Activated T-helper 17 cell treated with anti-CD3 and anti-CD28 coated beads, Interleukin-2, amount 50 U/mL, for 72 hours (primary cell): ENCODE results near the gene KLF4. TPM values are rescaled to one million over a fixed set of nuclear protein-coding genes. Genes with fewer than 3 reads are reported as not detected.
A peak's percentile ranks its signal among the peaks of the same experiment; 100 is the strongest.
"Not testable (repeated sequence)": the region's sequence is repeated elsewhere in the genome, so short reads cannot be mapped to it uniquely, and the experiment has no call there.

Source experiments
- ATAC-seq: fragments of 150-1000 bp; cut with Tn5 transposase; replicated peaks from 2 replicates; pipeline ENCODE4 v1.10.0; 2021; ENCODE audit warnings: mild to moderate bottlenecking, moderate library complexity
- H3K27ac Mint-ChIP-seq: one replicate; pipeline ENCODE4 v1.8.0; 2022; ENCODE audit warnings: mixed read lengths
- H3K27me3 Mint-ChIP-seq: one replicate; pipeline ENCODE4 v1.8.0; 2022; ENCODE audit warnings: mixed read lengths
- H3K36me3 Mint-ChIP-seq: one replicate; pipeline ENCODE4 v1.8.0; 2022; ENCODE audit warnings: low read depth, mild to moderate bottlenecking, mixed read lengths
- H3K4me1 Mint-ChIP-seq: one replicate; pipeline ENCODE4 v1.8.0; 2022; ENCODE audit warnings: mixed read lengths
- H3K4me3 Mint-ChIP-seq: one replicate; pipeline ENCODE4 v1.8.0; 2022; ENCODE audit warnings: mild to moderate bottlenecking, mixed read lengths
- H3K9me3 Mint-ChIP-seq: one replicate; pipeline ENCODE4 v1.8.0; 2022; ENCODE audit warnings: mixed read lengths
- total RNA-seq, 2 donors: library from RNA; stranded (reverse); gene quantifications; one replicate each; pipeline ENCODE4 v1.2.3, GENCODE V29; 2022

Gene KLF4
- under 1 TPM; 0.19 to 0.48 TPM for total RNA-seq

GRCh38 chr9:107489687-107490605 is at the start of gene KLF4:
TSS of gene KLF4 (minus strand) at chr9:107489769. CDS start at chr9:107489172, 597 bp downstream.
- peak within 1 kb of the TSS; percentile 73 for H3K4me3 Mint-ChIP-seq
- no peak within 1 kb of the TSS for H3K27ac Mint-ChIP-seq
- H3K36me3 Mint-ChIP-seq: no peaks in the 10 kb centered on the region
- no peaks in the 10 kb centered on the region for H3K9me3 Mint-ChIP-seq
- H3K27me3 Mint-ChIP-seq: peaks cover 44% of the 10 kb centered on the region
- ATAC-seq: peak; percentile 78
- no peaks in the 10 kb centered on the region for H3K4me1 Mint-ChIP-seq

- no peak for ATAC-seq
- Mint-ChIP-seq H3K4me3 (no peak overlapping the region), H3K4me1 (no peaks in the 10 kb centered on the region), H3K9me3 (no peaks in the 10 kb centered on the region), H3K27me3 (no peaks in the 10 kb centered on the region), H3K27ac (no peak overlapping the region), H3K36me3 (no peaks in the 10 kb centered on the region)
Observed at GRCh38 chr9:107536462-107536861, 46.9 kb upstream of the KLF4 start.

DNA sequence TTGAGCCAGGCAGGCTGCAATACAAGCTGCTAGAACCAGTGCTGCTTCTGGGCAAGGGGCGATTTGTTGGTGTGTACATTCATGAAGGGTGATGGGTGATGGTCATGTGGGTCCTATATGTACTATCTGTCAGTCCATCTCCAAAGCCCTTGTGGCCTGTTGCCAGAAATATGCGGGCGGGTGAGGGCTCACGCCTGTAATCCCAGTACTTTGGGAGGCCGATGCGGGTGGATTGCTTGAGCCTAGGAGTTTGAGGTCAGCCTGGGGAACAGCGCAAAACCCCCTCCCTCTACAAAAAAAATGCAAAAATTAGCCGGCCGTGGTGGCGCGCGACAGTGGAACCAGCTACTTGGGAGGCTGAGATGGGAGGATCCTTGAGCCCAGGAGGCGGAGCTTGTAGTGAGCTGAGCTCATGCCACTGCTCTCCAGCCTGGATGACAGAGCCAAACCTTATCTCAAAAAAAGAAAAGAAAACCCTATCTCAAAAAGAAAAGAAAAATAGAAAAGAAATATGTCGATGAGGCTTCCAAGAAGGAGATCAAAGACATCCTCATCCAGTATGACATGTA is 45.0 kb upstream of the KLF4 start:
- ATAC-seq: no peak
- H3K4me3 Mint-ChIP-seq: no peak overlapping the region
- no peaks in the 10 kb centered on the region for H3K9me3 Mint-ChIP-seq
- no peak overlapping the region for H3K27ac Mint-ChIP-seq
- no peaks in the 10 kb centered on the region for H3K36me3 Mint-ChIP-seq
- H3K27me3 Mint-ChIP-seq: no peaks in the 10 kb centered on the region
- H3K4me1 Mint-ChIP-seq: no peaks in the 10 kb centered on the region

- no peak overlapping the region for H3K27ac Mint-ChIP-seq
- no peaks in the 10 kb centered on the region for H3K36me3 Mint-ChIP-seq
- no peak overlapping the region for H3K4me3 Mint-ChIP-seq
- no peak for ATAC-seq
- H3K4me1 Mint-ChIP-seq: no peaks in the 10 kb centered on the region
- H3K27me3 Mint-ChIP-seq: no peaks in the 10 kb centered on the region
- H3K9me3 Mint-ChIP-seq: no peaks in the 10 kb centered on the region
Observed at GRCh38 chr9:107530679-107531078, 41.1 kb upstream of the KLF4 start.

- Mint-ChIP-seq H3K4me1 (no peaks in the 10 kb centered on the region), H3K9me3 (no peaks in the 10 kb centered on the region), H3K27me3 (no peaks in the 10 kb centered on the region), H3K4me3 (no peak overlapping the region), H3K27ac (no peak overlapping the region), H3K36me3 (no peaks in the 10 kb centered on the region)
- ATAC-seq: no peak
Observed at GRCh38 chr9:107528686-107529085, 39.1 kb upstream of the KLF4 start.

DNA sequence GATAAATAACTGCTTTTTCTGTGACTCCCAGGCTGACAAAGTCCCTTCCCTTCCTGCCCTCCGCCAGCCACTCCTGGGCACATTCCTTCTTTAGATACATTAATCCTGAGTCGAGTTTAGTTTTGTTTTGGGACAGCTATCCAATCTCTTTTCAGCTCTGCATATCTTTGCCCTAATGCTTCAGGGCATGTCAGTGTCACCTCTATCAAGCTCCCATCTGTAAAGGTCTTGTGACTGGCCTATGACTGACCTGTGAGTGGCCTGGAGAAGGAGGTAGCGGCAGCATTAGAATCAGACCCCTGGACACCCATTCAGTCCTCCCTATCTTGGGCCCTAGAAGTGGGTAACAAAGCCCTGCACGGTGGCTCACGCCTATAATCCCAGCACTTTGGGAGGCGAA is 34.0 kb upstream of the KLF4 start:
- no peak overlapping the region for H3K27ac Mint-ChIP-seq
- H3K36me3 Mint-ChIP-seq: no peaks in the 10 kb centered on the region
- H3K9me3 Mint-ChIP-seq: peaks cover 3% of the 10 kb centered on the region
- ATAC-seq: no peak
- no peaks in the 10 kb centered on the region for H3K27me3 Mint-ChIP-seq
- no peak overlapping the region for H3K4me3 Mint-ChIP-seq
- no peaks in the 10 kb centered on the region for H3K4me1 Mint-ChIP-seq

GRCh38 chr9:107520186-107520585 is 30.6 kb upstream of the KLF4 start:
- peaks cover 3% of the 10 kb centered on the region for H3K9me3 Mint-ChIP-seq
- ATAC-seq: no peak
- no peaks in the 10 kb centered on the region for H3K27me3 Mint-ChIP-seq
- H3K4me1 Mint-ChIP-seq: no peaks in the 10 kb centered on the region
- H3K4me3 Mint-ChIP-seq: no peak overlapping the region
- no peaks in the 10 kb centered on the region for H3K36me3 Mint-ChIP-seq
- no peak overlapping the region for H3K27ac Mint-ChIP-seq

DNA sequence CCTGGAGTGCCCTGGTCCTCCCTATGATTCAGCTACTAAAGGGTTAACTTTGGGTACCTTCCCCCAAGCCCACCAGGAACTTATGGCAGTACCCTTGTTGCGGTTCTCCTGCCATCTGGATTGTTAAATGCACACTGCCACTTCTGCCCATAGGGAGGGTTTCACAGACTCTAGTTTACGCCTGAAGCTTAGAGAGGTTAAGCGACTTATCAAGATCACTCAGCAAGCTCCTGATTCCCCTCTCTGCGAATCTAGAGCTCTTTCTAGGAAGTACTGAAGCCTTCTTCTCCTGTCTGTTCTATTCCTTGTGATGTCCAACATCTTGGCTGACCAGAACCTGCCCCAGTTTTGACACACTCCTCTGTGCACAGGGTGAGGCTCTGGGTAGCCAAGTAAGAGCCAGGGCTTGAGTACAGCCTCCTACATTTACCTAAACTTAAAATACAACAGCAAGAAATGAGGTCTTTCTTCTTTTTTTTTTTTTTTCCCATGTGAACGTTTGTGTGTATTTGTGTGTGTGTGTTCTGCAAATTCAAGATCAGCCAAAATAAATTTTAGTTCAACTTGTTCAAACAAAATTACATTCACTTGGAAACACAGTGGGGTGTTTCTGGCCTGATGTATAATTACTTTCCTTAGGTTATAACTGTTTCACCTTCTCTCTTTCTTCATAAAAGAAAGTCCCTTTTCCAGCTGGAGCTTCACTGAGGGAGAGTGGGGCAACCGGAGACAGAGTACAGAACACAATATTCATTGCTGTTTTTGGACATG is 28.7 kb upstream of the KLF4 start:
- no peak overlapping the region for H3K4me3 Mint-ChIP-seq
- no peaks in the 10 kb centered on the region for H3K36me3 Mint-ChIP-seq
- H3K27ac Mint-ChIP-seq: no peak overlapping the region
- no peaks in the 10 kb centered on the region for H3K27me3 Mint-ChIP-seq
- peaks cover 3% of the 10 kb centered on the region for H3K9me3 Mint-ChIP-seq
- ATAC-seq: no peak
- H3K4me1 Mint-ChIP-seq: no peaks in the 10 kb centered on the region

DNA sequence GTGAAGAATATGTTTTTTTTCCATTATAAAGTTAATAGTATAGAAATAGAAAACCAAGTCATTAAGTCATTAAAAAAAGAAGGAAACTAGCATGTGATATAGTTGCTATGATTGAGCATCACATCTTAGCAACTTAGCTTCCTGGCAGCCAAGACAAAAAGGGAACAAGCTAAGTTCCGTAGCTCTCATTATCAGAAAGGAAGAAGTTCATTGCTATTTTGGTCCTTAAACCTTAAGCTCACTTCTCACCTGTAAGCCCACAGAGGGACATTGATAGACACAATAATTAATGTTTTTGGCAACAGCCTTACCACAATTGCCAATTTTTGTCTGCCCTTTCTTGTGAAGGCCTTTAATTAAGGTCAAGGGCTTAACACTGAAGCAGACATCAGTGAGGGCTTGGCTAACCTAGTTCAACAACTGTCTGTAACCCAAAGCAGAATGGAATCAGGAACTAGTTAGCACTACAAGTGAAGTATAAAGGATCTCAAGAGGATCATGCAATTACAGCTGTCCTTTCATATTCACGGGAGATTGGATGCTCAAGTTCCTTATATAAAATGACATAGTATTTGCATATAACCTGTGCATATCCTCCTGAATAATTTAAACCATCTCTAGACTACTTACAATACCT is 24.0 kb upstream of the KLF4 start:
- Mint-ChIP-seq H3K27me3 (no peaks in the 10 kb centered on the region), H3K4me1 (no peaks in the 10 kb centered on the region), H3K27ac (no peak overlapping the region), H3K9me3 (no peaks in the 10 kb centered on the region), H3K4me3 (no peak overlapping the region), H3K36me3 (no peaks in the 10 kb centered on the region)
- no peak for ATAC-seq

DNA sequence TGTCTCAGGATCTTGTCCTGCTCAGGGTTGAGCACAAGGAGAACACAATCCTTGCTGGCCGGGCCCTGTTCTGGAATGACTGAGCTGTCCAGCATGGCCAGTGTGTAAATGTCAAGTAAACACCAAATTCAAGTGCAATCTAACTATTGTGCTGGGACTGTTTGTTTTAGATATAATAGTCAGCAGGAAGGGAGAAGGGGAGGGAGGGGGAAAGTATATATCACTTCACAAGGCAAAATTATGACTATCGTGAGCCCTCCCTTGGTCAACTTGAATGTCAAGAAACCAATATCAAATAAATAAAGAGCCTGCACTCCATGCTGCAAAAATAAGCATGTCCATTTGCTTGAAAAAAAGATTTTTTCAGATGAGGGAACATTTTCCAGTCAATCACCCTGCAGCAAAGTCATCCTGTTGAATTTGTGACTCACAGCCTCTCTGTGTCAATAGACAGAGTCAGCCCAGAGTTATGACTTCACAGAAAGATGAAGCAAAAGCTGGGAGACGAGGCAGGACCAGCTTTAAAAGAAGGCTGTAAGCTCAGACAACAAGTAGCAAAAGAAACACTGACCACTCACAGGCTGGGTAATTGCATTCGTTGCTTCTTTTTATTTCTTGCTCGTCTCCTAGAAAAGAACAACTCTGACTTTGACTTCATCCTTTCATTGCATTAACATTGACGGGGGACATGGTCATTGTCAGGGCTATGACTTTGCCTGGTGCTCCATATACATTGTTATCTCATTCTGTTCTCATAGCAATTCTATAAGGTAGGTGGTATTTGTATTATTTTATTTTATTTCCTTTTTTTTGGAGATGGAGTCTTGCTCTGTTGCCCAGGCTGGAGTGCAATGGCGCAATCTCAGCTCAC is 15.3 kb upstream of the KLF4 start:
- no peak for ATAC-seq
- no peak overlapping the region for H3K27ac Mint-ChIP-seq
- H3K4me1 Mint-ChIP-seq: no peaks in the 10 kb centered on the region
- H3K27me3 Mint-ChIP-seq: no peaks in the 10 kb centered on the region
- H3K9me3 Mint-ChIP-seq: no peaks in the 10 kb centered on the region
- H3K4me3 Mint-ChIP-seq: no peak overlapping the region
- no peaks in the 10 kb centered on the region for H3K36me3 Mint-ChIP-seq

- no peak for ATAC-seq
- no peaks in the 10 kb centered on the region for H3K36me3 Mint-ChIP-seq
- H3K27ac Mint-ChIP-seq: no peak overlapping the region
- H3K9me3 Mint-ChIP-seq: no peaks in the 10 kb centered on the region
- H3K4me3 Mint-ChIP-seq: no peak overlapping the region
- H3K4me1 Mint-ChIP-seq: no peaks in the 10 kb centered on the region
- peaks cover 4% of the 10 kb centered on the region for H3K27me3 Mint-ChIP-seq
Observed at GRCh38 chr9:107502464-107502863, 12.9 kb upstream of the KLF4 start.

- H3K36me3 Mint-ChIP-seq, ATAC-seq, H3K4me3 Mint-ChIP-seq, H3K4me1 Mint-ChIP-seq, H3K27ac Mint-ChIP-seq, H3K9me3 Mint-ChIP-seq, H3K27me3 Mint-ChIP-seq: not testable (repeated sequence)
Observed at GRCh38 chr9:107500421-107501200, 11.0 kb upstream of the KLF4 start.

- Mint-ChIP-seq H3K27me3 (peaks cover 24% of the 10 kb centered on the region), H3K36me3 (no peaks in the 10 kb centered on the region), H3K4me3 (no peak overlapping the region), H3K9me3 (no peaks in the 10 kb centered on the region), H3K27ac (no peak overlapping the region), H3K4me1 (no peaks in the 10 kb centered on the region)
- no peak for ATAC-seq
Observed at GRCh38 chr9:107496976-107497375, 7.4 kb upstream of the KLF4 start.
